Measurements from ENCODE around the gene AGBL1.

- TF ChIP-seq CTCF (IDR thresholded peaks at IDR 0.05): no peak
- TF ChIP-seq EZH2 (IDR thresholded peaks at IDR 0.05; ENCODE audit: borderline replicate concordance, insufficient read depth, low read depth, low read length, poor library complexity, severe bottlenecking): no peak
Measured at GRCh38 chr15:86034904-86035303, 44.8 kb upstream of the AGBL1 start.

All from B cell (primary cell).